Ovary (tissue), 9 donors: ENCODE measurements around the gene RTN3. TPM values are rescaled to one million over a fixed set of nuclear protein-coding genes. Genes with fewer than 3 reads are reported as not detected.
"Not testable (repeated sequence)": the region's sequence is repeated elsewhere in the genome, so short reads cannot be mapped to it uniquely, and the experiment has no call there.

Experiments
- DNase-seq, 5 donors: peaks; one replicate each; pipeline ENCODE4 v3.0.0-alpha.2; 2019 to 2020
- H3K27ac ChIP-seq, 2 donors: fragments of 200-600 bp; one replicate each; pipeline versions ENCODE4 v1.5.1 to v1.8.0; 2019 to 2022
- H3K27me3 ChIP-seq: fragments of 200-600 bp; one replicate; pipeline ENCODE4 v1.8.0; 2022
- H3K36me3 ChIP-seq: fragments of 200-600 bp; sonication (generic); one replicate; pipeline ENCODE4 v1.5.1; 2019
- H3K4me1 ChIP-seq: one replicate; pipeline ENCODE4 v1.8.1; 2013; ENCODE audit warnings: mild to moderate bottlenecking, moderate library complexity; ENCODE audit not compliant: insufficient read depth
- H3K4me3 ChIP-seq: fragments of 200-600 bp; sonication (generic); one replicate; pipeline ENCODE4 v1.5.1; 2017
- H3K9me3 ChIP-seq, 2 donors: fragments of 200-600 bp in 1 of 2; sonication (generic) in 1 of 2; one replicate each; pipeline versions ENCODE4 v1.5.1 to v1.8.1; 2013 to 2019; ENCODE audit warnings: mild to moderate bottlenecking in 1 of 2, moderate library complexity in 1 of 2
- CTCF ChIP-seq, 3 donors: fragments of 450-650 bp in 2 of 3; fragments of 200-600 bp in 1 of 3; IDR thresholded peaks; one replicate each; pipeline versions ENCODE4 v1.5.1 to v1.8.0; 2016 to 2022; ENCODE audit warnings: antibody characterized with exemption in 3 of 3, mild to moderate bottlenecking in 1 of 3
- EP300 ChIP-seq: sonication (generic); formaldehyde crosslinking; IDR thresholded peaks from one replicate; pipeline ENCODE4 v1.6.1; 2017; ENCODE audit warnings: antibody characterized with exemption
- POLR2A ChIP-seq: fragments of 450-650 bp; IDR thresholded peaks from one replicate; pipeline ENCODE4 v1.6.1; 2017; ENCODE audit warnings: antibody characterized with exemption, mild to moderate bottlenecking, moderate library complexity
- WGBS, 3 donors: extraction: QIAGEN DNeasy Blood & Tissue Kit in 1 of 3; methylation state at CpG; one replicate each; pipeline versions ENCODE4 v1.1.5 to v1.1.7; 2013 to 2017; 5-methylcytosine and 5-hydroxymethylcytosine counted together
- intact Hi-C, 4 donors: fragments of 100-400 bp; cut with DNase I; formaldehyde crosslinking; loops; one replicate each; pipeline versions ENCODE4 v1.11.0 to v1.15.1; 2022 to 2023
- polyA plus RNA-seq, 2 donors: library from polyadenylated mRNA; stranded (reverse); fragments of 200-250 nt in 1 of 2; fragments of 350-450 nt in 1 of 2; fragmentation: Illumina TruSeq in 1 of 2; extraction: RNeasy Lipid Tissue Mini Kit (QIAGEN cat#74804) in 1 of 2; gene quantifications; one replicate each; pipeline ENCODE4 v1.2.3, GENCODE V29; 2013 to 2014
- total RNA-seq, 7 donors: library from RNA; depleted of rRNA in 2 of 7; stranded (reverse); fragments of >200 nt in 2 of 7; fragmentation: NEBNext Ultra II Directional in 3 of 7; extraction: Animal tissue kit (Norgen Biotek cat#: 25700) in 3 of 7; gene quantifications; one replicate each; pipeline versions ENCODE4 v1.1.0 to v1.2.4, GENCODE V29; 2016 to 2023
- donor health status: DM: no; HTN: no; CAD: no; lungs with moderate emphysema.
- donor health status: DM: no; HTN: no; CAD: no.
- donor health status: Bipolar disorder and iron deficiency.
- donor health status: DM: yes; HTN: yes; CAD: no.
- donor health status: DM: no; HTN: no; CAD: no.
- donor health status: DM: yes; HTN: yes; CAD: no.

The RTN3 gene
- total and polyA plus RNA-seq, 9 donors = 49.5 to 142 (median 64.1) TPM

GRCh38 chr11:63768237-63769041 lies 87.1 kb downstream of the RTN3 start, which contains the start of gene ZFTA:
Gene ZFTA, minus strand, starts transcription at chr11:63768775. Its CDS starts 153 bp downstream, at chr11:63768622.
- H3K4me3 ChIP-seq = peak within 1 kb of the TSS; percentile 78
- H3K36me3 ChIP-seq = no peaks in the 10 kb centered on the region
- no peaks in the 10 kb centered on the region for H3K27me3 ChIP-seq
- WGBS, 3 donors = 0 to 2% (median 1%) methylated on average over 12 to 112 of the region's 113 CpGs
- H3K9me3 ChIP-seq = no peaks in the 10 kb centered on the region
- peak; percentile 67 to 86 (median 80) for DNase-seq
- intact Hi-C loops = loop anchor here in 3 of 4 donors (2.0 to 10.0 kb wide), 7 partner anchors 44 to 884 kb away; partner anchors contain the start of genes SPINDOC (in 2 of the 3), RTN3 (in 1 of the 3) and SLC3A2 (in 1 of the 3)
- TF ChIP-seq CTCF (IDR thresholded peaks at IDR 0.05) (peak in 2 of 3 donors; percentile 88 to 90), POLR2A (no peak)
- H3K27ac ChIP-seq = peak within 1 kb of the TSS; percentile 80 to 89
- peaks cover 19% of the 10 kb centered on the region for H3K4me1 ChIP-seq

GRCh38 chr11:63769042-63769713 lies 87.9 kb downstream of the RTN3 start:
- WGBS, 3 donors = 0 to 1% (median 1%) methylated on average over 16 to 82 of the region's 82 CpGs
- TF ChIP-seq CTCF (IDR thresholded peaks at IDR 0.05) (no peak), POLR2A (no peak), EP300 (no peak)
- H3K4me1 ChIP-seq = peaks cover 19% of the 10 kb centered on the region
- peak overlapping the region; percentile 70 to 80 for H3K27ac ChIP-seq
- intact Hi-C loops = loop anchor here in 3 of 4 donors (2.0 to 10.0 kb wide), 7 partner anchors 43 to 884 kb away; partner anchors contain the start of genes SPINDOC (in 2 of the 3), RTN3 (in 1 of the 3) and SLC3A2 (in 1 of the 3)
- no peaks in the 10 kb centered on the region for H3K9me3 ChIP-seq
- no peaks in the 10 kb centered on the region for H3K36me3 ChIP-seq
- no peaks in the 10 kb centered on the region for H3K27me3 ChIP-seq
- peak overlapping the region; percentile 78 for H3K4me3 ChIP-seq
- DNase-seq = peak; percentile 38 to 69 (median 56)

- TF ChIP-seq POLR2A (no peak), CTCF (IDR thresholded peaks at IDR 0.05) (no peak), EP300 (no peak)
- DNase-seq = peak in 4 of 5 donors; percentile 24 to 41 (median 35)
- Histone ChIP-seq H3K36me3 (no peaks in the 10 kb centered on the region), H3K27ac (peak overlapping the region in 1 of 2 donors; percentile 80), H3K27me3 (no peaks in the 10 kb centered on the region), H3K9me3 (no peaks in the 10 kb centered on the region), H3K4me1 (peaks cover 15% of the 10 kb centered on the region), H3K4me3 (peak overlapping the region; percentile 78)
- intact Hi-C loops = loop anchor here in 3 of 4 donors (2.0 to 10.0 kb wide), 7 partner anchors 42 to 885 kb away; partner anchors contain the start of genes SPINDOC (in 2 of the 3), RTN3 (in 1 of the 3) and SLC3A2 (in 1 of the 3)
- WGBS, 3 donors = 22 to 25% (median 23%) methylated on average over 31 to 35 of the region's 35 CpGs
These were observed 88.6 kb downstream of the RTN3 start for GRCh38 chr11:63769714-63770455.

GRCh38 chr11:63770763-63771162 lies 89.5 kb downstream of the RTN3 start:
- 87 to 90% (median 88%) methylated on average over 7 of the region's 7 CpGs for WGBS, 3 donors
- no peak for DNase-seq
- Histone ChIP-seq H3K4me3 (no peak overlapping the region), H3K9me3 (no peaks in the 10 kb centered on the region), H3K27me3 (no peaks in the 10 kb centered on the region), H3K36me3 (no peaks in the 10 kb centered on the region), H3K27ac (no peak overlapping the region), H3K4me1 (peaks cover 8% of the 10 kb centered on the region)
- TF ChIP-seq EP300 (no peak), POLR2A (no peak), CTCF (IDR thresholded peaks at IDR 0.05) (no peak)
- intact Hi-C loops = no loop called here

DNA sequence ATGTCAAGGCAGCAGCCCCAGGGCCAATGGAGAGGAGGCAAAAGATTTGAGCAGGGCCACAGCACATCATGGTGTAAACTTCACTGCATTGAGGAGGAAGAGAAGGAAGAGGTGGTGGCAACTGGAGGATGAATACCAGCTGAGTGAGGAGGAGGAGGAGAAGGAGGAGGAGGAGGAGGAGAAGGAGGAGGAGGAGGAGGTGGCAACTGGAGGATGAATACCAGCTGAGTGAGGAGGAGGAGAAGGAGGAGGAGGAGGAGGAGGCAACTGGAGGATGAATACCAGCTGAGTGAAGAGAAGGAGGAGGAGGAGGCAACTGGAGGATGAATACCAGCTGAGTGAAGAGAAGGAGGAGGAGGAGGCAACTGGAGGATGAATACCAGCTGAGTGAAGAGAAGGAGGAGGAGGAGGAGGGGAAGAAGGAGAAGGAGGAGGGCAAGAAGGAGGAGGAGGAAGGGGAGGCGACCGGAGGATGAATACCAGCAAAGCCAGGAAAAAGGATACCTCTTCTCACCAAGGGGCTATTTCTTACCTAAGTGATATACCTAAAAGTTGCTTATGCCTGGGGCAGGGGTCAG lies 90.5 kb downstream of the RTN3 start:
- H3K4me1 ChIP-seq, H3K4me3 ChIP-seq, H3K9me3 ChIP-seq, intact Hi-C loops, H3K36me3 ChIP-seq, H3K27me3 ChIP-seq, DNase-seq, H3K27ac ChIP-seq: not testable (repeated sequence)
- WGBS, 3 donors = 43 to 58% (median 44%) methylated on average over 2 of the region's 2 CpGs
